ENCODE measurements around the gene UFD1. TPM values are rescaled to one million over a fixed set of nuclear protein-coding genes. Genes with fewer than 3 reads are reported as not detected.

Gene UFD1
- total RNA-seq, 4 donors from 2014 or later, result 4.9 to 57.2 (median 36.8) TPM

GRCh38 chr22:19526076-19526701 lies 47.2 kb upstream of the UFD1 start:
- Histone ChIP-seq H3K36me3 (no peaks in the 10 kb centered on the region), H3K9me3 (no peaks in the 10 kb centered on the region), H3K27me3 (peaks cover 51% of the 10 kb centered on the region), H3K27ac (no peak overlapping the region), H3K4me1 (peaks cover 0 to 19% (median 18%) of the 10 kb centered on the region in 4 donors), H3K4me3 (no peak overlapping the region)
- in situ Hi-C loops (cut with MboI; ENCODE audit: low pct_ligation_motif_present in 1 of 4, low pct_unique_long_range_greater_than_20kb in 1 of 4, low sequenced_read_pairs in 3 of 4), result no loop called here
- intact Hi-C loops (cut with DNase I; ENCODE audit: low total_unique reads), result no loop called here
- 92% methylated on average over 10 of the region's 11 CpGs; no CpG with 5 or more reads in 1 of the 2 donors for WGBS, 2 donors (ENCODE audit: low coverage in 1 of 2)
- DNase-seq, result no peak
- TF ChIP-seq CTCF (IDR thresholded peaks at IDR 0.05) (no peak), POLR2A (IDR thresholded peaks at IDR 0.05) (no peak), POLR2AphosphoS5 (IDR thresholded peaks at IDR 0.05) (no peak), EP300 (IDR thresholded peaks at IDR 0.05; ENCODE audit: low read depth) (no peak)

- 43% methylated on average over 3 of the region's 3 CpGs; no CpG with 5 or more reads in 1 of the 2 donors for WGBS, 2 donors (ENCODE audit: low coverage in 1 of 2)
- Histone ChIP-seq H3K36me3 (no peaks in the 10 kb centered on the region), H3K27me3 (peaks cover 51% of the 10 kb centered on the region), H3K4me1 (peaks cover 0 to 19% (median 18%) of the 10 kb centered on the region in 4 donors), H3K27ac (no peak overlapping the region), H3K4me3 (no peak overlapping the region), H3K9me3 (no peaks in the 10 kb centered on the region)
- in situ Hi-C loops (cut with MboI; ENCODE audit: low pct_ligation_motif_present in 1 of 4, low pct_unique_long_range_greater_than_20kb in 1 of 4, low sequenced_read_pairs in 3 of 4), result no loop called here
- no peak for DNase-seq
- no peak for TF ChIP-seq EP300 (IDR thresholded peaks at IDR 0.05; ENCODE audit: low read depth)
- no peak for TF ChIP-seq POLR2A (IDR thresholded peaks at IDR 0.05)
- TF ChIP-seq CTCF (IDR thresholded peaks at IDR 0.05), result no peak
- no peak for TF ChIP-seq POLR2AphosphoS5 (IDR thresholded peaks at IDR 0.05)
- intact Hi-C loops (cut with DNase I; ENCODE audit: low total_unique reads), result no loop called here
These were observed 46.7 kb upstream of the UFD1 start for GRCh38 chr22:19525666-19526065.

- DNase-seq, result no peak
These were observed 46.2 kb upstream of the UFD1 start for GRCh38 chr22:19525116-19525660.

More at GRCh38 chr22:19525116-19525660, 46.2 kb upstream of the UFD1 start:
- Histone ChIP-seq H3K36me3 (no peaks in the 10 kb centered on the region), H3K4me3 (peak overlapping the region in 1 of 4 donors; percentile 44), H3K27me3 (peaks cover 51% of the 10 kb centered on the region), H3K4me1 (peaks cover 0 to 19% (median 18%) of the 10 kb centered on the region in 4 donors), H3K27ac (peak overlapping the region; percentile 11 to 52 (median 45)), H3K9me3 (no peaks in the 10 kb centered on the region)
- WGBS, 2 donors (ENCODE audit: low coverage in 1 of 2), result 78% methylated on average over 13 of the region's 15 CpGs; no CpG with 5 or more reads in 1 of the 2 donors
- in situ Hi-C loops (cut with MboI; ENCODE audit: low pct_ligation_motif_present in 1 of 4, low pct_unique_long_range_greater_than_20kb in 1 of 4, low sequenced_read_pairs in 3 of 4) (no loop called here), intact Hi-C loops (cut with DNase I; ENCODE audit: low total_unique reads) (no loop called here)
- TF ChIP-seq CTCF (IDR thresholded peaks at IDR 0.05), result no peak
- no peak for TF ChIP-seq POLR2A (IDR thresholded peaks at IDR 0.05)
- no peak for TF ChIP-seq EP300 (IDR thresholded peaks at IDR 0.05; ENCODE audit: low read depth)
- TF ChIP-seq POLR2AphosphoS5 (IDR thresholded peaks at IDR 0.05), result no peak
